T-cell (primary cell): Measurements from ENCODE around the gene GRAMD1A. TPM values are rescaled to one million over a fixed set of nuclear protein-coding genes. Genes with fewer than 3 reads are reported as not detected.

Source experiments
- ATAC-seq, 4 experiments: fragments of 200-7000 bp in 3 of 4; fragments of 150-1000 bp in 1 of 4; cut with Tn5 transposase; replicated peaks in 1 of 4; 1 replicate in 3 of 4; 2 replicates in 1 of 4; pipeline ENCODE4 v1.10.0; 2021; ENCODE audit warnings: moderate library complexity in 3 of 4, mild to moderate bottlenecking in 2 of 4, moderate number of reproducible peaks in 1 of 4
- CTCF ChIA-PET, 2 donors: fragments of 300-600 bp; sonication (Branson Sonifier 250); formaldehyde crosslinking; loops; one replicate each; lab custom pipeline; 2022; ENCODE audit warnings: antibody characterized with exemption in 2 of 2; lab: Charles Lee
- POLR2A ChIA-PET, 2 donors: fragments of 300-600 bp; sonication (Branson Sonifier 250); formaldehyde crosslinking; loops; one replicate each; lab custom pipeline; 2022; ENCODE audit warnings: antibody characterized with exemption in 2 of 2; lab: Charles Lee
- DNase-seq, 35 experiments: peaks; one replicate each; pipeline versions ENCODE4 v3.0.0 to v3.0.0-alpha.2; 2013 to 2023
- H3K27ac ChIP-seq: one replicate; pipeline ENCODE4 v1.5.1; 2013; ENCODE audit warnings: low read length
- H3K27me3 ChIP-seq, 2 experiments: replicated peaks in 1 of 2; 1 replicate in 1 of 2; 2 replicates in 1 of 2; pipeline versions ENCODE4 v1.6.1 to v1.7.0; 2013; ENCODE audit warnings: low read length in 1 of 2, mixed read lengths in 1 of 2; ENCODE audit not compliant: control insufficient read depth in 2 of 2, insufficient read depth in 2 of 2; ENCODE audit errors: extremely low read depth in 1 of 2
- H3K36me3 ChIP-seq, 2 donors: 1 replicate in 1 of 2; 2 replicates in 1 of 2; pipeline versions ENCODE4 v1.6.1 to v1.7.0; 2013; ENCODE audit warnings: low read length in 1 of 2; ENCODE audit not compliant: control insufficient read depth in 2 of 2, insufficient read depth in 1 of 2; ENCODE audit errors: extremely low read depth in 1 of 2
- H3K4me1 ChIP-seq, 2 experiments: 1 replicate in 1 of 2; 2 replicates in 1 of 2; pipeline versions ENCODE4 v1.6.1 to v1.7.0; 2013; ENCODE audit warnings: low read length in 2 of 2, mixed read lengths in 1 of 2; ENCODE audit not compliant: insufficient read depth in 2 of 2, control insufficient read depth in 1 of 2; ENCODE audit errors: extremely low read depth in 1 of 2
- H3K4me3 ChIP-seq, 2 donors: 1 replicate in 1 of 2; 2 replicates in 1 of 2; pipeline versions ENCODE4 v1.5.1 to v1.7.0; 2013; ENCODE audit warnings: mild to moderate bottlenecking in 2 of 2, low read length in 1 of 2, moderate library complexity in 1 of 2; ENCODE audit not compliant: control insufficient read depth in 1 of 2; ENCODE audit errors: extremely low read depth in 1 of 2
- H3K9me3 ChIP-seq: 2 replicates; pipeline ENCODE4 v1.7.0; 2013
- H3K27ac Mint-ChIP-seq, 2 donors: one replicate each; pipeline ENCODE4 v1.8.0; 2020 to 2021; ENCODE audit warnings: mild to moderate bottlenecking in 2 of 2, mixed read lengths in 2 of 2
- H3K27me3 Mint-ChIP-seq, 2 donors: one replicate each; pipeline ENCODE4 v1.8.0; 2021 to 2022; ENCODE audit warnings: mixed read lengths in 2 of 2
- H3K36me3 Mint-ChIP-seq: one replicate; pipeline ENCODE4 v1.8.0; 2021; ENCODE audit warnings: mixed read lengths
- H3K4me1 Mint-ChIP-seq, 3 donors: one replicate each; pipeline ENCODE4 v1.8.0; 2020 to 2022; ENCODE audit warnings: mixed read lengths in 3 of 3, mild to moderate bottlenecking in 1 of 3
- H3K4me3 Mint-ChIP-seq, 3 donors: one replicate each; pipeline ENCODE4 v1.8.0; 2020 to 2022; ENCODE audit warnings: mild to moderate bottlenecking in 3 of 3, mixed read lengths in 3 of 3, moderate library complexity in 3 of 3
- H3K9me3 Mint-ChIP-seq, 3 donors: one replicate each; pipeline ENCODE4 v1.8.0; 2020 to 2022; ENCODE audit warnings: mixed read lengths in 3 of 3
- WGBS: methylation state at CpG from one replicate; pipeline ENCODE4 v1.1.5; 2013; ENCODE audit warnings: missing lambda C conversion rate; ENCODE audit not compliant: insufficient coverage; 5-methylcytosine and 5-hydroxymethylcytosine counted together
- total RNA-seq, 35 experiments: library from RNA in 6 of 35; stranded (reverse) in 6 of 35; fragments of 120-200 nt in 1 of 35; gene quantifications; one replicate each; pipeline versions ENCODE4 v1.2.1 to v1.2.4 and lab custom pipeline; 2013 to 2026

GRAMD1A gene
- total RNA-seq, 5 donors from 2014 or later (not counting 1 experiment from before 2014, with no cell fraction given), result 189 to 318 (median 227) TPM

DNA sequence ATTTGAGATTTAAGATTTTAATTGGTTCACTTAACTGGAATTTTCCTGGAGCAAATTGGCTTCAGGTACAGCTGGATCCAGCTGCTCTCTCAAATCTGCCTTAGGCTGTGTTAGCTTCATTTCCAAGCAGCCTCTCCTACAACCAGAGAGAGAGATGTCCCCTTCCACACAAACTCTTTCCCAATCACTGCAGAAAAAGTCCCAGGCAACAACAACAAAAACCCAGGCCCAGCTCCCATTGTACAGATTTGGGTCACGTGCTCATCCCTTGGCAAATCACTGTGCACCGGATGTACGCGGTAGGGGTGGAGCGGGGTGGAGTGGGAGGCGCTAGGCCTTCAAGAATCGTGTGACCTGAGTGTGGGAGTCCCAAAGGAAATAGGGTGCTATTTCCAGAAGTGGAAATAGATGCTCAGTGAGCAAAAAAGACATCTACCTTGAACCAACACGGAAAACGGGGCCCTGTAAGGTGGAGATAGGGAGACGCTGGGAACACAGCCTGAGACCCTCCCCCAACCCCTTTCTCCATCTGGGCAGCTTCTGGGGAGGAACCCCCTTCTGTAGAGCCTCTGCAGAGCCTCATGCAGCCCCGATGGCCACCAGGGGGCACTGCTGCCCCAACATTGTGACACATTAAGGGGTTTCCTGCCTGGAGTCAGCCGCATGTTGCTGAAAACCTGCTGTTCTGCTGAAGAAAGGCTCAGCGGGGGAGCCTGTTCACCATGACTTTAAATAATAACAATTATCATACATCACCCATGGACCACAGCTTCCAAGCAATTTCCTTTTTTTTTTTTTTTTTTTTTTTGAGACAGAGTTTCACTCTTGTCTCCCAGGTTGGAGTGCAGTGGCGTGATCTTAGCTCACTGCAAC is 66.8 kb downstream of the GRAMD1A start:
- Mint-ChIP-seq H3K27me3 (no peaks in the 10 kb centered on the region), H3K4me3 (no peak overlapping the region), H3K36me3 (no peaks in the 10 kb centered on the region), H3K27ac (no peak overlapping the region), H3K9me3 (no peaks in the 10 kb centered on the region), H3K4me1 (peaks cover 0 to 9% (median 4%) of the 10 kb centered on the region in 3 donors)
- WGBS, result 19% methylated on average over 9 of the region's 14 CpGs
- Histone ChIP-seq H3K27ac (no peak overlapping the region), H3K4me1 (peaks cover 0 to 8% of the 10 kb centered on the region in 2 experiments), H3K9me3 (no peaks in the 10 kb centered on the region), H3K4me3 (no peak overlapping the region), H3K27me3 (peaks cover 0 to 8% of the 10 kb centered on the region in 2 experiments), H3K36me3 (no peaks in the 10 kb centered on the region)
- ATAC-seq (peak; percentile 88 to 97 (median 94)), DNase-seq (peak; percentile 73 to 93 (median 85))
- ChIA-PET CTCF (interaction anchor here (0.6 to 1.2 kb wide), 6 partner anchors 10 to 81 kb away, joined by 3 to 5 read pairs (median 4); no protein-coding TSS in a partner anchor), POLR2A (interaction anchor here in 1 of 2 donors (0.6 kb wide), 2 partner anchors 111 to 145 kb away, joined by 3 to 6 read pairs; no protein-coding TSS in a partner anchor)

DNA sequence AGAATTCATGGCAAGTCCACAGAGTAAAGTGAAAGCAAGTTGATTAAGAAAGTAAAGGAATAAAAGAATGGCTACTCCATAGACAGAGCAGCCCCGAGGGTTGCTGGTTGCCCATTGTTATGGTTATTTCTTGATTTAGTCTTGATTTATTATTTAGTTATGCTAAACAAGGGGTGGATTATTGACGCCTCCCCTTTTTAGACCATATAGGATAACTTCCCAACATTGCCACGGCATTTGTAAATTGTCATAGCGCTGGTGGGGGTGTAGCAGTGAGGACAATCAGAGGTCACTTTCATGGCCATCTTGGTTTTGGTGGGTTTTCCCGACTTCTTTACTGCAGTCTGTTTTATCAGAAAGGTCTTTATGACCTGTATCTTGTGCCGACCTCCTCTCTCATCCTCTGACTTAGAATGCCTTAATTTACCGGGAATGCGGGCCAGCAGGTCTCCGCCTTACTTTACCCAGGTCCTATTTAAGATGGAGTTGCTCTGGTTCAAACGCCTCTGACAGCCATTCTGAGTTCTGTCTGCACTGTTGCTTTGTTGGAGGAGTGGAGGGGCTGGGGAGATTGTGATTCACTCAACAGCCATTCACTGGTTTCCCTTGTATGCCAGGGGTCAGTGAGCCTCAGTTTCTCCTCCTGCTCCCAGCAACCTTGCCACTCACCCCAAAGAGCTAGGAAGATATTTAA is 69.0 kb downstream of the GRAMD1A start:
- no peak overlapping the region for H3K27ac ChIP-seq
- peaks cover 0 to 5% of the 10 kb centered on the region in 2 experiments for H3K27me3 ChIP-seq
- H3K4me1 ChIP-seq, result peaks cover 0 to 8% of the 10 kb centered on the region in 2 experiments
- WGBS, result 88% methylated on average over 3 of the region's 10 CpGs
- Mint-ChIP-seq H3K4me1 (peaks cover 0 to 9% (median 4%) of the 10 kb centered on the region in 3 donors), H3K4me3 (no peak overlapping the region), H3K36me3 (no peaks in the 10 kb centered on the region), H3K27me3 (no peaks in the 10 kb centered on the region), H3K9me3 (no peaks in the 10 kb centered on the region), H3K27ac (no peak overlapping the region)
- ChIA-PET POLR2A (no interaction called here), CTCF (interaction anchor here in 1 of 2 donors (1.8 kb wide), 1 partner anchor 72 kb away, joined by 8 read pairs; no protein-coding TSS in a partner anchor)
- DNase-seq (no peak), ATAC-seq (no peak)
- no peaks in the 10 kb centered on the region for H3K9me3 ChIP-seq
- H3K4me3 ChIP-seq, result no peak overlapping the region
- no peaks in the 10 kb centered on the region for H3K36me3 ChIP-seq

DNA sequence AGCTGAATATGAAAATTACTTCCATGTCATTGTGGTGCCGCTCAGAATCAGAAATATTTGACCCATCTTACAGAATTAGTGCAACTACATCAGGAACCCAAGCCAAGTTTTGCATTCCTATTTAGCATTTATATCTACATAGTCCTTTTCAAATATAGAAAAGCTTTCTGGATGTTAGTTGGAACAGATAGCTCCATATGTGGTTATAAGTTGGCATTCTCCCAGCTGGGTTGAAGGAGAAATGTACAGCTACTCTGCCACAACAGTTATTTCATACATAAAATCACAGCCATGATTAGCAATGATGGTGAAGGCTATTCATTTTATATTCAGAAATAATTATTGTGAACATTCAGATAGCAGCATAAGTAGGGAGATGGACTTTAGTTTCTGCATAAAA is 69.6 kb downstream of the GRAMD1A start:
- Histone ChIP-seq H3K4me1 (peaks cover 0 to 8% of the 10 kb centered on the region in 2 experiments), H3K27me3 (peaks cover 0 to 4% of the 10 kb centered on the region in 2 experiments), H3K27ac (no peak overlapping the region), H3K36me3 (no peaks in the 10 kb centered on the region), H3K4me3 (no peak overlapping the region), H3K9me3 (no peaks in the 10 kb centered on the region)
- no CpG with 5 or more reads among the region's 1 CpG for WGBS
- Mint-ChIP-seq H3K4me1 (peaks cover 0 to 9% (median 4%) of the 10 kb centered on the region in 3 donors), H3K4me3 (no peak overlapping the region), H3K36me3 (no peaks in the 10 kb centered on the region), H3K9me3 (no peaks in the 10 kb centered on the region), H3K27me3 (no peaks in the 10 kb centered on the region), H3K27ac (no peak overlapping the region)
- no peak for DNase-seq
- no peak for ATAC-seq
- ChIA-PET POLR2A (no interaction called here), CTCF (interaction anchor here in 1 of 2 donors (1.8 kb wide), 1 partner anchor 72 kb away, joined by 8 read pairs; no protein-coding TSS in a partner anchor)

DNA sequence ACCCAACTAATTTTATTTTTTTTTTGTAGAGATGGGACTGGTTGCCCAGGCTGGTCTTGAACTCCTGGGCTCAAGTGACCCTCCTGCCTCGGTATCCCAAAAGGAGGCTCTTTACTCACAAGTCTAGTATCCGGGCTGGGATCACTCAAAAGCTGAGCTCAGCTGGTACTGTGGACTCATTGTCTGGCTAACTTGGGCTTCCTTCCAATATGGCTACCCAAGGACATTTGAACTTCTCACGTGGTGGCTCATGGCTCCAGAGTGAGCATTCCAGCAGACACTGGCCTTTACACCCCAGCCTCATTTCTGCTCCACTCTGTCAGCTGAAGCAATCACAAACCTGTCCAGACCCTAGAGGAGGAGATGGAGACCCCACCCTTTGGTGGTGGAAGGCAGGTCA is 70.3 kb downstream of the GRAMD1A start:
- Mint-ChIP-seq H3K27me3 (no peaks in the 10 kb centered on the region), H3K9me3 (no peaks in the 10 kb centered on the region), H3K4me3 (no peak overlapping the region), H3K4me1 (peaks cover 0 to 12% (median 4%) of the 10 kb centered on the region in 3 donors), H3K36me3 (no peaks in the 10 kb centered on the region), H3K27ac (no peak overlapping the region)
- H3K27ac ChIP-seq, result no peak overlapping the region
- no peaks in the 10 kb centered on the region for H3K27me3 ChIP-seq
- ATAC-seq, result no peak
- POLR2A ChIA-PET, result no interaction called here
- H3K4me3 ChIP-seq, result peak overlapping the region in 1 of 2 donors; percentile 10
- peaks cover 0 to 8% of the 10 kb centered on the region in 2 experiments for H3K4me1 ChIP-seq
- no peaks in the 10 kb centered on the region for H3K9me3 ChIP-seq
- CTCF ChIA-PET, result interaction anchor here in 1 of 2 donors (1.8 kb wide), 1 partner anchor 71 kb away, joined by 8 read pairs; no protein-coding TSS in a partner anchor
- 88% methylated on average over 3 of the region's 3 CpGs for WGBS
- DNase-seq, result no peak
- H3K36me3 ChIP-seq, result no peaks in the 10 kb centered on the region

DNA sequence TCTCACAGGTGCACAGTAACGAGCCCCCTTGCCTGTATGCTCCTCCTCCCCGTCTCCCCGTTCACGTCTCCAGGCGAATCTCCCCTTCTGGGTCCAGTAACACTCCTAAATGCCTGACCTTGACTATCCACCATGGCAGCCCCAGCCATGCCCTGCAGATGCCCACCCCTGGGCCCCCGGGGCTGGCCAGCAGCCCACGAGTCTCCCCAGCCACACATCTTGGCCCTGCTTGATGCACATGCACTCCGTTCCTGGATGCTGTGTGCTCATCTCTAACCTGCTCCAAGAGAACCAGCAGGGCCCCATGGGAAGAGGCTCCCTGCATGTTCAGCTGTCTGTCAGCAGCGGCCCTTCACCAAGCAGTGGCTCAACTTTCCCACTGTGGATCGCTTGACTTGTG is 73.4 kb downstream of the GRAMD1A start:
- H3K4me3 ChIP-seq, result no peak overlapping the region
- Mint-ChIP-seq H3K9me3 (no peaks in the 10 kb centered on the region), H3K36me3 (no peaks in the 10 kb centered on the region), H3K27ac (no peak overlapping the region), H3K27me3 (peaks cover 0 to 3% of the 10 kb centered on the region in 2 donors), H3K4me1 (peaks cover 0 to 3% (median 0%) of the 10 kb centered on the region in 3 donors), H3K4me3 (no peak overlapping the region)
- ATAC-seq (no peak), DNase-seq (no peak)
- WGBS, result 88% methylated on average over 8 of the region's 10 CpGs
- no peak overlapping the region for H3K27ac ChIP-seq
- peaks cover 0 to 4% of the 10 kb centered on the region in 2 experiments for H3K4me1 ChIP-seq
- H3K9me3 ChIP-seq, result no peaks in the 10 kb centered on the region
- H3K27me3 ChIP-seq, result peaks cover 0 to 6% of the 10 kb centered on the region in 2 experiments
- ChIA-PET POLR2A (no interaction called here), CTCF (no interaction called here)
- H3K36me3 ChIP-seq, result no peaks in the 10 kb centered on the region

DNA sequence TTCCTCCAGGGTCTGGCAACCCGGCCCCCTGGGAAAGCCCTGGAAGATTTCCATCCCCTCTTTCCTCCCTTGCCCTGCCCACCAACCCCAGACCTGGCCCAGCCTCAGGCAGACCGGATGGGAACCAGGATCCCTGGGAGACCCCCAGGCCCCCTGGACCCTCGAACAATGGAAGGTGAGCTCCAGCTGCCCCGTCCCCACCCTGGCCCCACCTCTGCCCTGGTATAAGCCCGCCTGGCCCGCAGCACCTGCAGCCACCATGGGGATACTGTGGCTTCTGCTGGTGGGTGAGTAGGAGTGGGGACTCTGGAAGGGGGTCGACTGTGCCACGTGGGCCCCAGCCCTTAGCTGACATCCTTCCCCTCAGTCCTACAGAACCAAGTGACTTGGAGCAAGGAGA is 73.8 kb downstream of the GRAMD1A start:
- Histone ChIP-seq H3K9me3 (no peaks in the 10 kb centered on the region), H3K4me1 (peaks cover 0 to 4% of the 10 kb centered on the region in 2 experiments), H3K4me3 (no peak overlapping the region), H3K27me3 (peaks cover 0 to 6% of the 10 kb centered on the region in 2 experiments), H3K27ac (no peak overlapping the region), H3K36me3 (no peaks in the 10 kb centered on the region)
- Mint-ChIP-seq H3K36me3 (no peaks in the 10 kb centered on the region), H3K4me3 (no peak overlapping the region), H3K9me3 (no peaks in the 10 kb centered on the region), H3K27me3 (peaks cover 0 to 8% of the 10 kb centered on the region in 2 donors), H3K27ac (no peak overlapping the region), H3K4me1 (peaks cover 0 to 3% (median 3%) of the 10 kb centered on the region in 3 donors)
- ATAC-seq, result no peak
- ChIA-PET CTCF (no interaction called here), POLR2A (no interaction called here)
- no peak for DNase-seq
- WGBS, result 70% methylated on average over 2 of the region's 8 CpGs
